ENCODE results near the gene GPHB5. TPM values are rescaled to one million over a fixed set of nuclear protein-coding genes. Genes with fewer than 3 reads are reported as not detected.

Gene GPHB5
- total RNA-seq, 1 experiment from 2014 or later = not detected

GRCh38 chr14:63295231-63295685 lies 23.5 kb downstream of the GPHB5 start:
- H3K79me1 ChIP-seq (ENCODE audit: insufficient read depth, low read depth, low read length, poor library complexity, severe bottlenecking) = no peaks in the 10 kb centered on the region
- no peak overlapping the region for H2AK5ac ChIP-seq (ENCODE audit: insufficient read length, low read length)
- no peak overlapping the region for H3K4me2 ChIP-seq (ENCODE audit: insufficient read depth, insufficient read length, low read length)
- H2BK15ac ChIP-seq (ENCODE audit: low read depth, low read length) = no peak overlapping the region
- no peaks in the 10 kb centered on the region for H3K79me2 ChIP-seq (ENCODE audit: insufficient read depth, low read length)
- H3K23ac ChIP-seq (ENCODE audit: insufficient read length, low read depth, low read length) = no peak overlapping the region
- H3K18ac ChIP-seq (ENCODE audit: insufficient read length, low read depth, low read length) = no peak overlapping the region
- no peak overlapping the region for H3K56ac ChIP-seq (ENCODE audit: insufficient read length, low read depth, low read length)
- Mint-ChIP-seq H3K36me3 (ENCODE audit: insufficient read depth in 1 of 3, low read depth in 3 of 3) (no peaks in the 10 kb centered on the region), H3K4me1 (peaks cover 20 to 25% of the 10 kb centered on the region in 2 experiments), H3K9me3 (no peaks in the 10 kb centered on the region), H3K27ac (no peak overlapping the region), H3K4me3 (no peak overlapping the region), H3K27me3 (ENCODE audit: low read depth) (no peaks in the 10 kb centered on the region)
- no peak overlapping the region for H2BK12ac ChIP-seq (ENCODE audit: insufficient read length, low read depth, low read length)
- H3K27ac ChIP-seq (ENCODE audit: insufficient read length, low read depth, low read length) = no peak overlapping the region
- no peak overlapping the region for H4K91ac ChIP-seq (ENCODE audit: insufficient read length, low read depth, low read length)
- no peak overlapping the region for H2BK20ac ChIP-seq (ENCODE audit: low read depth, low read length, poor library complexity, severe bottlenecking)
- H2AFZ ChIP-seq (ENCODE audit: low read length) = no peak overlapping the region
- H3K14ac ChIP-seq (ENCODE audit: insufficient read depth, low read length) = no peak overlapping the region
- no CpG with 5 or more reads among the region's 8 CpGs for WGBS (ENCODE audit: extremely low coverage, insufficient read length, low lambda C conversion rate)
- no peak overlapping the region for H2BK5ac ChIP-seq (ENCODE audit: insufficient read length, low read length)
- no peaks in the 10 kb centered on the region for H4K20me1 ChIP-seq (ENCODE audit: control insufficient read depth, insufficient read depth, insufficient read length)
- H4K5ac ChIP-seq (ENCODE audit: insufficient read length, low read depth, low read length) = no peak overlapping the region
- H3K4ac ChIP-seq (ENCODE audit: low read depth, low read length) = no peak overlapping the region
- H3K9ac ChIP-seq (ENCODE audit: extremely low read depth, insufficient read length, low read length) = no peak overlapping the region
- no peak for TF ChIP-seq CTCF (conservative IDR thresholded peaks at IDR 0.05)
- H3K9me3 ChIP-seq (ENCODE audit: control insufficient read depth, low read depth, low read length) = no peaks in the 10 kb centered on the region
- DNase-seq = no peak
- no peaks in the 10 kb centered on the region for H3K4me1 ChIP-seq (ENCODE audit: insufficient read depth, low read length)
- H3K27me3 ChIP-seq (ENCODE audit: insufficient read depth, low read length) = no peaks in the 10 kb centered on the region
- H3K23me2 ChIP-seq (ENCODE audit: insufficient read length, low read depth, low read length, poor library complexity, severe bottlenecking) = no peaks in the 10 kb centered on the region
- no peak overlapping the region for H2BK120ac ChIP-seq (ENCODE audit: low read depth, low read length, poor library complexity, severe bottlenecking)
- H3T11ph ChIP-seq (ENCODE audit: low read length) = no peak overlapping the region
- H4K8ac ChIP-seq (replicated peaks; ENCODE audit: insufficient read length, low read depth, low read length) = no peak overlapping the region
